GM19025 (cell line): Measurements from ENCODE around the gene CLNK.

Experiments used
- ATAC-seq: cut with Tn5 transposase; IDR thresholded peaks from one replicate; pipeline ENCODE4 v1.9.1; 2021; ENCODE audit warnings: mild to moderate bottlenecking, low read depth, moderate library complexity; ENCODE audit not compliant: unreplicated experiment

The CLNK gene

DNA sequence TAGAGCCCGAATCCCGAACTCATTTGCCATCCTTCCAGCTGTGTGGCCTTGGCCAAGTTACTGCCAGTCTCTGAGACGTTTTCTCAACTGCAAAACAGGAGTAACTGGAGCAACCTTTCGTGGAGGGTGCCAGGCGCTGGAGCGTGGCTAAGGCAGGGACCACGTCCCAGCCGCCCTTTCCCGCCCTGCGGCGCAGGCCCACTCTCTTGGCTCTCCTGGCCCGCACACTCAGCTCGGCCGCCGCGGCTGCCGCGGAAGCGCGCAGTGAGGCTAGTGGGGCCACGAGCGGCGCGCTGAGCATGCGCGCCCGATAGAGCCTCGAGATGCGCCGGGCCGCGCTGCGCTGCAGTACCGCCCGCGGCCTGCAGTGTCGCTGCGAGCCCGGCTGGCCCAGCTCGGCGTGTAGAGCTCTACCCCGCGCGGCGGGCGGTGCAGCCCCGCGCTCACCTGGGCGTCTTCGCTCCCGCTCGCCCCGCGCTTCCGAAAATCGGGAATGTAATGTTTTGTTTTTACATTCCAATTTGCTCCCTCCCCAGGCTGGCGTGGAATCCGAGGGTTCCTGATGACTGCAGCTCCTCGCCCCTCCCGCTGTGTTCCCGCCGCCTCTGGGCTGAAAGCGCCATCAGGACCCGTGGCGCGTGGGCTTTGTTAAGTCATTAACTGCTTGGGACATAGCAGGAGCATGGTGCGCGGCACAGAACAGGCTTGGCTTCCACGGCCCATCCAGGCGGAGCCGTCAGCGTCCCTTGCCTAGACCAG lies 223.3 kb downstream of the CLNK start:
- ATAC-seq: peak; percentile 62

DNA sequence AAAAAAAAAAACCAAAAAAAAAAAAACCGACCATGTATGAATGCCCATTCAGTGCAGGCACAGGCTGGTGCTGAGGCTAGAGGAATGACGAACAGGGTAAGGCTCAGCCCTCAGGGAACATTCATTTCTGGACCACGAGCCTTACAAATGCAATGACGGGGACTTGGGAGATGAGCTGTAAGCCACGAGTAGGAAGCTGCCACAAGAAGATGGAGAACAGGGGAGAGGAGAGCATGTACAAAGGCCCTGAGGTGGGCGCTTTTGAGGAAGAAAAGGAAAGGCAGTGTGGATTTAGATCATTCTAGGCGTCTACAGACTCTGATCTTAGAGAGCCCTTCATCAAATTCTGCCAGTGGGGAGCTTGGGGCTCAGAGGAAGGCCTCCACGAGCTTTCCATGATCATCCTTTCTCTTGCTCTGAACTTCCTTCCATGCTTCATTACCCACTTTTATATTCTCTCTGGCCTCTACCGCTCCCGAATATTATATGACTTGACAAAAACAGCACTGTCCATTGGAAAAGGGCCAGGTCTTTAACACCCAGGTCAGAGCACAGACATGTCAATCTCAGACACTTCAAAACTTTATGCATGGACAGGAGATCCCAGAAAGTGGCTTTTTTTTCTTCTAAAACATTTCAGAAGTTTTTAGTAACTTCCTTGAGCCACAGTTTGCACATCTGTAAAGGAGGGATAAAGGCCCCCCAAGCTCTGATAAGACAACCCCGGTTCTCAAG lies 224.1 kb downstream of the CLNK start:
- ATAC-seq: no peak

DNA sequence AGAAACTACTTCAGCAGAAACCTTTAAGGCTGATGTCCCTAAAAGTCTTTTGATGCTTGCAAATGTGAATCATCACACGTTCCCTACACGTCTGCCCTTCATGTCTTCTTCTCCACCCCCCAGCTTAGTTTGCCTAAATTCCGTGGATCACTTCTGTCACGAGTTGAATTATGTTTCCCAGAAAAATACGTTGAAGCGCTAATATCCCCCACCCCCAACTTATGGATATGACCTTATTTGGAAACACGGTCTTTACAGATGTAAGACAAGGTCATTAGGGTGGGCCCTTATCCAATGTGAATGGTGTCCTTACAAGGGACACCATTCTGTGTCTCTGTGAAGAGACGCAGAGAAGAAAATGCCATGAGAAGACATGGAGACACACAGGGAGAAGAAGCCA lies 225.3 kb downstream of the CLNK start:
- no peak for ATAC-seq

DNA sequence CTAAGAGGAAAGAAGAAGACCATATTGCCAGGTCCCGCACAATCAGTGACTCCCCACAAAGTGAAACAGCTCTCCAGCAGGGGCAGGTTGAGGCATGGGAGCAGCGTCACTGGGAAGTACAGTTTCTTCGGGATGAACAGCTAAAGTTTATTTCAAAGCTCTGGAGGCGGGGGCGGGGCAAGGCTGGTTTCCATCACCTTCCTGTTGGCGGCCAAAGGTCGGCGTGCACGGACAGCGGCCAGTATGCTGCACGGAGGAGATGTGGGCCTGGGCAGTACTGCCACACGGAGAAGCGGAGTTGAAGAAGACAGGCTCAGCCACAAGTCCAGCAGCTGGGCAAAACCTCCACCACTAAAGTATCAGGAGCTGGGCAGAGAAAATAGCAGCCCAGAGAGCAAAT lies 226.4 kb downstream of the CLNK start:
- no peak for ATAC-seq

DNA sequence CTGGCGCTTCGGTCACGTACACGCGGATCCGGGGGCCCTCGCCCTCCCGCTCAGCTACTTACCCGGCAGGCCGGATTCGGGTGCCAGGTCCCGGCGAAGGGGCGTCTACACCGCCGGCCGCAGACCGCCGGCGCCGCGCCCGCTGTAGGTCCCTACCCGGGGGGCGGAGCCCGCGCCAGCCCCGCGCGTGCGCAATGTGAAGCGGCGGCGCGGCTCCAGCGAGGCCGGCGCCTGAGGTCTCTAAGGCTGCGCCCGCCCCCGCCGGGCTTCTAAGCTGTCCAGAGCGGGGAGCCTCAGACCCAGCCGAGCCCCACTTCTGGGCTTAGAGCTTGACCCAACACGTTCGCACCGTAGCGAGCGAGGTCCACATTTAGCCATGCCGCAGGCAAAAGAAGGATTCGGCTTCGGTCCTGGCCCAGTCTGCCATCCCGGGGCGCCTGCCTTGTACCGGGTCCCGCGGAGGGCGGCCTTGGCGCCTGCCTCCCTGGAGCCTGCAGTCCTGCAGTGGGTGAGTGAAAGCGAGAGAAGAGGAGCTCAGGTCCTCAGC lies 227.2 kb downstream of the CLNK start, which contains the start of gene ZNF518B:
Gene ZNF518B (minus strand): TSS at position 172 of the 547 bp plus-strand sequence. CDS start 11,098 bp downstream, outside the sequence.
- peak; percentile 74 for ATAC-seq

DNA sequence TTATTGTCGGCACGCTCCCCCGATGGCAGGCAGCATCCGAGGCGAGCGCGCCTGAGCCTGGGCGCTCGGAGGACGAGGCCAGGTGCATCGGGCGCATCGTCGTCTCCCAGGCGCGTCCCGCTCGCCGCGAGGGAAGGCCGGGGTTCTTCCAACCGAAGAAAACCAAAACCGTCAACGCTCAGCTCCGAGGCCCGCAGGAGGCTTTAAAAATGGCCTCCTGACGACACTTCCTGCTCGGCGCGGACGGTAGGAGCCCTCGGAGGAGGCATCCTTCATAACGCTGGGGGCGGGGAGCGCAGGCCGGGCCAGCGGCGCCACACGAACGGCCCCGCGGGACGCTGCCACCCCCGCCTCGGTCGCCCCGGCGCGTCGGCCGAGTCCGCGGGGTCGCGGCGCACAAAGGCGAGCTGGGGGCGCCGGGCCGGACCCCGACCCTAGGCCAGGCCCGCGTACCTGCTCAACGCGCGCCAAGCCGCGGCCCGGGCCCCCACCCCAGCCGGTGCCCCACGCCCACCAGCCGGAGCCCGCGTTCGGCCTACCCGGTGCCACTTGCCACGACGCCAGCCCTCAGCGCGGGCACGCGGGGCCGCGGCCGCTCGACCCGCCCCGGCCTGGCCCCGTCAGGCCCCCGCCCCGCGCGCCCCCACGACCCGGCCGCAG lies 227.8 kb downstream of the CLNK start:
- ATAC-seq: peak; percentile 60

DNA sequence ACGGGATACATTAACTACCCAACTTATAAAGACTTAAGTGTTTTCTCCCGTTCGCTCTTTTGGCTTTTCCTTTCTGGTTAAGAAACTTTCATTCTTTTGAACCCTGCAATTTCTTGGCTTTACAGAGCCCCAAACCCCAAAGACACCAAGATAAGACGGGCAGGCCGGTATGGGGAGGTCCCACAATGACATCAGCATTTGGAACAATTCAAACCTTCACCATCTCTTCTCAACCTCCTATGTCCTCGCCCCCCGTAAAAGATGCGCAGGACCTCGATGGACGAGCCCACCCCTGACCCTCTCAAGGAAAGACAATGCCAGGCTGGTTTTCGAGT lies 228.3 kb downstream of the CLNK start:
- no peak for ATAC-seq

DNA sequence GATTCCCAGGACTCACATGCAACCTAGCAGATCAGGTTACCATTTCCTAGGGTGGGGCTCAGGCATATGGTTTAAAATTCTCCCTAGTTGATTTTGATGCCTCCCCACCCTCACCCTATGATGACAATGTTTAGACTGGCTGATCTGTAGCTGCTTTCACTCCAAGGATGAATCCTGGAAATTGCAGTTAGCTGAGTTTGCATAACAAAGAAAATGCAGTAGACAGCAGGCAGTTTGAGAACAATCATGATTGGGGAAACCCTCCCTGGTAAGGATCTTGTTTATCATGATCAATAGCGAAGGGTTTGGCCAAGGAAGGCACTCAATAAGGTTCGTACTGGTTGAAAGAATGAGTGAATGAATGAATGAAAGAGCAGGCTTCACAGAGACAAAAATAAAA lies 229.4 kb downstream of the CLNK start:
- no peak for ATAC-seq

DNA sequence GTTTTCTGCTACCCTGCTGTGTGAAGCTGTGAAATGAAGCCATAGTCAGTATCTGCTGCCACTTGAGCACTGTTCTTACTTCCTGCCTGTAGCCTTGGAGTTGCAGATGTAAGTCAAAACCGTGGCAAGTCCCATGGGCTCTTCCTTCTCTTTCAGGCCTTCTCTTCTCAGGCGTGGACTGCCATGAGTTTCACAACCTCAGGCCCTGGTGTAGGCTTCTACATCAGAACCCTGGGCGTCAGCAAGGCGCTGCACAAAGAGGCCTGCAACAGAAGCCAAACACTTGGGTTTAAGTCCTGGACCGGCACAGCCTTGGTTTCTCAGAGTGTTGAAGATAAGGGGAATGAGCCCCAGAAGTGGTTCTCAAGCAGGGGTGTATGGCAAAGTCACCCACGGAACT lies 229.8 kb downstream of the CLNK start:
- no peak for ATAC-seq

DNA sequence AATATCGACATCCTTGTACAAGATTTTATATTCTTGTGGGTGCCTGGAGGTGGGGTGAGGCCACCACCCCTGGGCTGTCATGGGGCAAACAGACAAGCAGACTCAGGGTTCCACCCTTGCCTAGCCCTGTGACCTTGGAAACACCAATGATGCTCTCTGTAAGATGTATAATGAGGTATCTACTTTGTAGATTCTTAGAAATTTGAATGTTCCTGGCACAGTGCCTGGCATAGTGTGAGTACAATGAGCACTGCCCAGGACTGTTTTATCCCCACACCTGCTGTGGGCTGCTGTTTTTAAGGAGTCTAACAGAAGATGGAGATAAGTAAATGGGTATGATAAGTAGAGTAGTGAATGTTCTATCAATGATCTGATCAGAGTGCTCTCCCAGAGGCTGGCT lies 230.4 kb downstream of the CLNK start:
- ATAC-seq: no peak

DNA sequence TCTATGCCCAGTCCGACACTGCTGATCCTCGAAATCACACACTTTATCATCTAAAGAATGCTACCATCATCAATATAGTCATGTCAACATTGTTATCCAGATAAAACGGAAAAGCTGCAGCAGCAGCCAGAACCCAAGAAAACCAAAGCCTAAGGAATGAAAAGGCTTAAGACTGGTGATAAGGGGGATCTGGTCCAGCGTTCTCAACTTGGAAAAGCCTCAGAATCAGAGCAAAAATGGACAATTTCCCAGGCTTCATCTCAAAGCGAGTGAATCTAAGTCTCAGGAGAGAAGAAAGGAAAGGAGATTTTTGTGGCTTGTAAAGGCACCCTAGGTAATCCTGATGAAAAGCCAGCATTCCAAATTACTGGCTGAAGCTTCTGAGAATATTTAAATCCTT lies 235.6 kb downstream of the CLNK start:
- ATAC-seq: no peak

DNA sequence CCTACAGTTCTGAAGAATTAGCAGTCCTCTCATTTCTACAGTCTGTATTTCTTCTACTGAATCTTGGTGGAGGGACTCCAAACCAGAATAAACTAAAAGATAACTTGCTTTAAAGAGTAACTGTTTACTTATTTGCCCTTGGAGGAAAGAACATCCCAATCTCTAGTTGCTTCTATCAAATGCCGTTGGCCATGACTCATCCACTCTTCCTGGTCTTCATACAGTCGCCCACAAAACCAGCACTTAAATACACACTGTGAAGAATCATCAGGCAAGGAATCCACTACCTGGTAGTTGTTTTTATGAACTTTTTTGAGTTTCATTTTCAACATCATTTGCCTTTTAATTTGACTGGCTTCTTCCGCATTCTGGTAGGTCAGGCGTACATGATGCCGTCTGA lies 241.6 kb downstream of the CLNK start:
- ATAC-seq: no peak

DNA sequence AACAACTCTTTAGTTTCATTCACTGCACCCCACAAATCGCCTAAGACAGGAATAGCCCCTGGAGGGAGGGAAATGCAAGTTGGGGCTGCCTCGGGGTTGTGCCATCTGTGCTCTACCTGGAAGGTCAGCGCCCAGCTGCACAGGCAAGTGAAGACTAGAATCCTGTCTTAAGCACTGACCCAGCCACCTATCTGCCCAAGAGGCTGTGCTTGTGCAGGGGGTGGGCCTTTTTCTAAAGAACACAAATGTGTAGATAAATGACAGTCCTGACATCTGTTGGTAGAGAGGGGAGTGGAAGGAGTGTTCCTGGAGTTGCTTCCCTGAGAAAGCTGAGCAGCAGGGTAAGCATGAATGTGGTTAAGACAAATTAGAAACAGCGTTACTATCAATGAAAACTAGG lies 243.1 kb downstream of the CLNK start:
- ATAC-seq: no peak

DNA sequence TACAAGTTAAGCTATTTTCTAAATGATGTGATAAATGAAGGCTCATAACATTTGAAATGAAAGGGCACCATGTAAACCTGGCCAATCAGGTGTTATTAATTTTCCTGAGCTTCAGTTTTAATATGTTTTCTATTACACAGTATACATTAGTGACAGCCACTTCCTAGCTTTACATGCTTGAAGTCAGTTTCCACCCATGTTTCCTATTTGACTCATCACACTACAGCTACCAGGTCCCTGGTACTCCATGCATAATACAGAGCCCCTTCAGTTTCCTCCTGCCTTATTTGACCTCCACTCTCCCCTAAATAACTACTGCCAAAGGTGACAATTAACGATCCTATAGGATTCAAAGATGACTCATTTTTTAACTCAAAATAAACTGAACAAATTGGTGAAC lies 245.6 kb downstream of the CLNK start:
- ATAC-seq: no peak

DNA sequence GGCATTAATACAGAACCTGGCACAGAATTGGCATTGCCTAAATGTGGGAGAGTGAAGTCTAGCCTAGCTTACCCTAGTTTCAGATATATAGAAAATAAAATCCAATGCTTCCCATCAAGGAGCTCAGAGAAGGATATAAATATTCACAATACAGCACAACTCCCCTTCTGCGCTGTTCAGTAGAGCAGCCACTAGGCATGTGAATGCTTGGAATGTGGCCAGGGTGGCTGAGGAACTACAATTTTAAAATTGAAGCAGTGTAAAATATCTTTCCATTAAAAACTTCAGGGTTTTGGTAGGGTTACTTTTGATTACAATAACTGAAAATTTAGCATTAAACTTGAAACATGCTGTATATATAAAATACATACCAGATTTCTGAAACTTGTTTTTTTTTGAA lies 246.8 kb downstream of the CLNK start:
- ATAC-seq: no peak
